ENCODE data around the gene CYTH4. TPM values are rescaled to one million over a fixed set of nuclear protein-coding genes. Genes with fewer than 3 reads are reported as not detected.
A peak's percentile ranks its signal among the peaks of the same experiment; 100 is the strongest.

CYTH4 gene
- total RNA-seq, 2 donors from 2014 or later = 89.5 to 98.7 TPM

GRCh38 chr22:37281195-37281594 lies 1.1 kb upstream of the CYTH4 start:
- ATAC-seq (no peak), DNase-seq (no peak)
- H3K4me1 Mint-ChIP-seq = peaks cover 36% of the 10 kb centered on the region
- H3K27me3 Mint-ChIP-seq = no peaks in the 10 kb centered on the region
- peak overlapping the region; percentile 100 for H3K27ac Mint-ChIP-seq
- peak overlapping the region; percentile 99 for H3K4me3 Mint-ChIP-seq
- peaks cover 9% of the 10 kb centered on the region for H3K36me3 Mint-ChIP-seq (ENCODE audit: low read depth)
- H3K9me3 ChIP-seq (ENCODE audit: control insufficient read depth, low read length, poor library complexity, severe bottlenecking) = no peaks in the 10 kb centered on the region

GRCh38 chr22:37281646-37282384 lies 493 bp upstream of the CYTH4 start:
- Mint-ChIP-seq H3K4me3 (peak overlapping the region; percentile 99), H3K36me3 (ENCODE audit: low read depth) (peaks cover 12% of the 10 kb centered on the region), H3K27ac (peak overlapping the region; percentile 100), H3K4me1 (peaks cover 42% of the 10 kb centered on the region), H3K27me3 (no peaks in the 10 kb centered on the region)
- peak; percentile 1 for ATAC-seq
- DNase-seq = no peak
- no peaks in the 10 kb centered on the region for H3K9me3 ChIP-seq (ENCODE audit: control insufficient read depth, low read length, poor library complexity, severe bottlenecking)

GRCh38 chr22:37283393-37283937 lies 1.2 kb downstream of the CYTH4 start:
- H3K9me3 ChIP-seq (ENCODE audit: control insufficient read depth, low read length, poor library complexity, severe bottlenecking) = no peaks in the 10 kb centered on the region
- Mint-ChIP-seq H3K27ac (peak overlapping the region; percentile 100), H3K4me3 (peak overlapping the region; percentile 99), H3K36me3 (ENCODE audit: low read depth) (peaks cover 12% of the 10 kb centered on the region), H3K27me3 (no peaks in the 10 kb centered on the region), H3K4me1 (peaks cover 48% of the 10 kb centered on the region)
- ATAC-seq (peak; percentile 63), DNase-seq (peak; percentile 39 to 59 (median 50))

- no peak for DNase-seq
- peaks cover 49% of the 10 kb centered on the region for H3K4me1 Mint-ChIP-seq
- peak overlapping the region; percentile 99 for H3K4me3 Mint-ChIP-seq
- no peak for ATAC-seq
- peak overlapping the region; percentile 100 for H3K27ac Mint-ChIP-seq
- no peaks in the 10 kb centered on the region for H3K9me3 ChIP-seq (ENCODE audit: control insufficient read depth, low read length, poor library complexity, severe bottlenecking)
- H3K27me3 Mint-ChIP-seq = no peaks in the 10 kb centered on the region
- peaks cover 12% of the 10 kb centered on the region for H3K36me3 Mint-ChIP-seq (ENCODE audit: low read depth)
Measured at GRCh38 chr22:37284126-37284804, 2.0 kb downstream of the CYTH4 start.

- H3K27me3 Mint-ChIP-seq = no peaks in the 10 kb centered on the region
- peak overlapping the region; percentile 100 for H3K27ac Mint-ChIP-seq
- H3K36me3 Mint-ChIP-seq (ENCODE audit: low read depth) = peaks cover 12% of the 10 kb centered on the region
- peak overlapping the region; percentile 99 for H3K4me3 Mint-ChIP-seq
- ATAC-seq (peak; percentile 56), DNase-seq (peak in 2 of 3 donors; percentile 28 to 43)
- H3K4me1 Mint-ChIP-seq = peaks cover 54% of the 10 kb centered on the region
- H3K9me3 ChIP-seq (ENCODE audit: control insufficient read depth, low read length, poor library complexity, severe bottlenecking) = no peaks in the 10 kb centered on the region
Measured at GRCh38 chr22:37284805-37285355, 2.6 kb downstream of the CYTH4 start.

- Mint-ChIP-seq H3K27ac (no peak overlapping the region), H3K36me3 (ENCODE audit: low read depth) (peaks cover 12% of the 10 kb centered on the region), H3K27me3 (no peaks in the 10 kb centered on the region), H3K4me1 (peaks cover 60% of the 10 kb centered on the region), H3K4me3 (peak overlapping the region; percentile 99)
- no peaks in the 10 kb centered on the region for H3K9me3 ChIP-seq (ENCODE audit: control insufficient read depth, low read length, poor library complexity, severe bottlenecking)
- DNase-seq (no peak), ATAC-seq (no peak)
Measured at GRCh38 chr22:37285937-37286336, 3.6 kb downstream of the CYTH4 start.

GRCh38 chr22:37287550-37287951 lies 5.2 kb downstream of the CYTH4 start:
- Mint-ChIP-seq H3K4me3 (no peak overlapping the region), H3K36me3 (ENCODE audit: low read depth) (peaks cover 8% of the 10 kb centered on the region), H3K27me3 (no peaks in the 10 kb centered on the region), H3K27ac (no peak overlapping the region), H3K4me1 (peaks cover 63% of the 10 kb centered on the region)
- DNase-seq (no peak), ATAC-seq (no peak)
- H3K9me3 ChIP-seq (ENCODE audit: control insufficient read depth, low read length, poor library complexity, severe bottlenecking) = no peaks in the 10 kb centered on the region

GRCh38 chr22:37288521-37288920 lies 6.2 kb downstream of the CYTH4 start:
- H3K4me1 Mint-ChIP-seq = peaks cover 63% of the 10 kb centered on the region
- no peak overlapping the region for H3K4me3 Mint-ChIP-seq
- no peaks in the 10 kb centered on the region for H3K27me3 Mint-ChIP-seq
- peak overlapping the region; percentile 14 for H3K27ac Mint-ChIP-seq
- no peaks in the 10 kb centered on the region for H3K9me3 ChIP-seq (ENCODE audit: control insufficient read depth, low read length, poor library complexity, severe bottlenecking)
- DNase-seq (no peak), ATAC-seq (no peak)
- peaks cover 10% of the 10 kb centered on the region for H3K36me3 Mint-ChIP-seq (ENCODE audit: low read depth)

GRCh38 chr22:37289156-37289735 lies 6.9 kb downstream of the CYTH4 start:
- H3K4me3 Mint-ChIP-seq = no peak overlapping the region
- no peak for DNase-seq
- no peak for ATAC-seq

GRCh38 chr22:37290737-37291136 lies 8.4 kb downstream of the CYTH4 start:
- Mint-ChIP-seq H3K27ac (peak overlapping the region; percentile 61), H3K4me3 (no peak overlapping the region), H3K36me3 (ENCODE audit: low read depth) (peaks cover 8% of the 10 kb centered on the region), H3K27me3 (no peaks in the 10 kb centered on the region), H3K4me1 (peaks cover 64% of the 10 kb centered on the region)
- no peak for ATAC-seq
- DNase-seq = no peak
- H3K9me3 ChIP-seq (ENCODE audit: control insufficient read depth, low read length, poor library complexity, severe bottlenecking) = no peaks in the 10 kb centered on the region

More at GRCh38 chr22:37289156-37289735, 6.9 kb downstream of the CYTH4 start:
- no peaks in the 10 kb centered on the region for H3K9me3 ChIP-seq (ENCODE audit: control insufficient read depth, low read length, poor library complexity, severe bottlenecking)
- Mint-ChIP-seq H3K27ac (peak overlapping the region; percentile 45), H3K36me3 (ENCODE audit: low read depth) (peaks cover 10% of the 10 kb centered on the region), H3K27me3 (no peaks in the 10 kb centered on the region), H3K4me1 (peaks cover 64% of the 10 kb centered on the region)

- Mint-ChIP-seq H3K27ac (peak overlapping the region; percentile 49), H3K4me1 (peaks cover 56% of the 10 kb centered on the region), H3K4me3 (peak overlapping the region; percentile 51), H3K27me3 (no peaks in the 10 kb centered on the region), H3K36me3 (ENCODE audit: low read depth) (peaks cover 6% of the 10 kb centered on the region)
- DNase-seq (no peak), ATAC-seq (no peak)
- H3K9me3 ChIP-seq (ENCODE audit: control insufficient read depth, low read length, poor library complexity, severe bottlenecking) = no peaks in the 10 kb centered on the region
Measured at GRCh38 chr22:37291559-37292298, 9.4 kb downstream of the CYTH4 start.

- H3K27me3 Mint-ChIP-seq = no peaks in the 10 kb centered on the region
- no peak for DNase-seq
- H3K36me3 Mint-ChIP-seq (ENCODE audit: low read depth) = peaks cover 5% of the 10 kb centered on the region
- ATAC-seq = no peak
- H3K9me3 ChIP-seq (ENCODE audit: control insufficient read depth, low read length, poor library complexity, severe bottlenecking) = no peaks in the 10 kb centered on the region
- H3K27ac Mint-ChIP-seq = peak overlapping the region; percentile 49
- H3K4me3 Mint-ChIP-seq = no peak overlapping the region
- H3K4me1 Mint-ChIP-seq = peaks cover 47% of the 10 kb centered on the region
Measured at GRCh38 chr22:37292641-37293040, 10.3 kb downstream of the CYTH4 start.

All from T-helper 17 cell (primary cell).